Neural crest cell (in vitro differentiated cells): Measurements from ENCODE around the gene FER. TPM values are rescaled to one million over a fixed set of nuclear protein-coding genes. Genes with fewer than 3 reads are reported as not detected.
"Not testable (repeated sequence)": the region's sequence is repeated elsewhere in the genome, so short reads cannot be mapped to it uniquely, and the experiment has no call there.

Experiments
- DNase-seq: peaks from one replicate; pipeline ENCODE4 v3.0.0; 2021; ENCODE audit warnings: low read depth, mixed read lengths, low spot score
- H3K27ac Mint-ChIP-seq: one replicate; pipeline ENCODE4 v1.8.0; 2021; ENCODE audit warnings: mild to moderate bottlenecking, mixed read lengths; ENCODE audit not compliant: unreplicated experiment
- H3K27me3 Mint-ChIP-seq: 2 replicates; pipeline ENCODE4 v1.8.0; 2021; ENCODE audit warnings: low read depth, mild to moderate bottlenecking, mixed read lengths
- H3K36me3 Mint-ChIP-seq: 2 replicates; pipeline ENCODE4 v1.8.0; 2021; ENCODE audit warnings: low read depth, mild to moderate bottlenecking, mixed read lengths
- H3K4me1 Mint-ChIP-seq: 2 replicates; pipeline ENCODE4 v1.8.0; 2021; ENCODE audit warnings: mixed read lengths
- H3K4me3 Mint-ChIP-seq: one replicate; pipeline ENCODE4 v1.8.0; 2021; ENCODE audit warnings: mild to moderate bottlenecking, mixed read lengths
- H3K9me3 Mint-ChIP-seq: 2 replicates; pipeline ENCODE4 v1.8.0; 2021; ENCODE audit warnings: mixed read lengths
- CTCF ChIP-seq: fragments of 200-600 bp; sonication (generic); conservative IDR thresholded peaks from 2 replicates; pipeline ENCODE4 v1.5.0; 2021; ENCODE audit warnings: antibody characterized with exemption, mild to moderate bottlenecking
- total RNA-seq: library from RNA; stranded (reverse); gene quantifications from 2 replicates; pipeline ENCODE4 v1.2.1, GENCODE V29; 2021

FER gene
- total RNA-seq, 1 donor from 2014 or later: 25.4 TPM

GRCh38 chr5:109170629-109171350 lies 423.1 kb downstream of the FER start:
- peaks cover 8% of the 10 kb centered on the region for H3K4me1 Mint-ChIP-seq
- no peak for DNase-seq
- no peak for TF ChIP-seq CTCF
- H3K27ac Mint-ChIP-seq: no peak overlapping the region
- no peaks in the 10 kb centered on the region for H3K27me3 Mint-ChIP-seq
- no peaks in the 10 kb centered on the region for H3K9me3 Mint-ChIP-seq
- H3K4me3 Mint-ChIP-seq: no peak overlapping the region
- no peaks in the 10 kb centered on the region for H3K36me3 Mint-ChIP-seq

GRCh38 chr5:109171437-109172073 lies 423.9 kb downstream of the FER start:
- DNase-seq, H3K4me1 Mint-ChIP-seq, H3K27me3 Mint-ChIP-seq, H3K4me3 Mint-ChIP-seq, H3K36me3 Mint-ChIP-seq, H3K9me3 Mint-ChIP-seq, H3K27ac Mint-ChIP-seq: not testable (repeated sequence)

- no peak overlapping the region for H3K4me3 Mint-ChIP-seq
- H3K27ac Mint-ChIP-seq: no peak overlapping the region
- H3K36me3 Mint-ChIP-seq: no peaks in the 10 kb centered on the region
- peaks cover 6% of the 10 kb centered on the region for H3K4me1 Mint-ChIP-seq
- H3K27me3 Mint-ChIP-seq: no peaks in the 10 kb centered on the region
- TF ChIP-seq CTCF: no peak
- H3K9me3 Mint-ChIP-seq: no peaks in the 10 kb centered on the region
- no peak for DNase-seq
Measured at GRCh38 chr5:109173036-109173794, 425.5 kb downstream of the FER start.

- Mint-ChIP-seq H3K27ac (no peak overlapping the region), H3K4me3 (no peak overlapping the region), H3K36me3 (no peaks in the 10 kb centered on the region), H3K27me3 (no peaks in the 10 kb centered on the region), H3K4me1 (no peaks in the 10 kb centered on the region), H3K9me3 (no peaks in the 10 kb centered on the region)
- TF ChIP-seq CTCF: no peak
- no peak for DNase-seq
Measured at GRCh38 chr5:109177227-109177626, 429.5 kb downstream of the FER start.

- Mint-ChIP-seq H3K4me1 (no peaks in the 10 kb centered on the region), H3K9me3 (no peaks in the 10 kb centered on the region), H3K27me3 (no peaks in the 10 kb centered on the region), H3K27ac (no peak overlapping the region), H3K36me3 (no peaks in the 10 kb centered on the region), H3K4me3 (no peak overlapping the region)
- no peak for DNase-seq
- TF ChIP-seq CTCF: no peak
Measured at GRCh38 chr5:109177782-109178181, 430.1 kb downstream of the FER start.

GRCh38 chr5:109180668-109181067 lies 433.0 kb downstream of the FER start:
- Mint-ChIP-seq H3K9me3 (no peaks in the 10 kb centered on the region), H3K27me3 (no peaks in the 10 kb centered on the region), H3K27ac (no peak overlapping the region), H3K4me1 (no peaks in the 10 kb centered on the region), H3K36me3 (no peaks in the 10 kb centered on the region), H3K4me3 (no peak overlapping the region)
- DNase-seq: no peak
- no peak for TF ChIP-seq CTCF
